WI38 (cell line): ENCODE data around the gene OR10AG1.

Source experiments
- H3K4me3 ChIP-seq: 2 replicates; pipeline ENCODE4 v1.5.1; 2011; ENCODE audit warnings: low read depth, mild to moderate bottlenecking, control low read depth, low read length
- CTCF ChIP-seq: IDR thresholded peaks from 2 replicates; pipeline ENCODE4 v1.5.1; 2012; ENCODE audit warnings: low read depth, mild to moderate bottlenecking, control low read depth, low read length

The OR10AG1 gene

GRCh38 chr11:55969845-55970244 is at the start of gene OR10AG1:
Gene OR10AG1 (minus strand): TSS chr11:55969945. CDS start chr11:55969907, 38 bp downstream.
- no peak within 1 kb of the TSS for H3K4me3 ChIP-seq
- TF ChIP-seq CTCF, result no peak

- no peak for TF ChIP-seq CTCF
- H3K4me3 ChIP-seq, result no peak overlapping the region
These were observed 44.1 kb upstream of the OR10AG1 start for GRCh38 chr11:56013805-56014204.

- H3K4me3 ChIP-seq, result no peak overlapping the region
- no peak for TF ChIP-seq CTCF
These were observed 41.0 kb upstream of the OR10AG1 start for GRCh38 chr11:56010716-56011115.

- no peak for TF ChIP-seq CTCF
- no peak within 1 kb of the TSS for H3K4me3 ChIP-seq
These were observed 24.8 kb upstream of the OR10AG1 start, which contains the start of gene OR5F1 for GRCh38 chr11:55994525-55994924. Gene OR5F1 (minus strand): TSS chr11:55994625. CDS start chr11:55994625, 0 bp downstream.

- H3K4me3 ChIP-seq, result no peak overlapping the region
- no peak for TF ChIP-seq CTCF
These were observed 1.2 kb upstream of the OR10AG1 start for GRCh38 chr11:55970935-55971334.

- no peak for TF ChIP-seq CTCF
- H3K4me3 ChIP-seq, result no peak overlapping the region
These were observed 1.8 kb downstream of the OR10AG1 start for GRCh38 chr11:55967914-55968313.

GRCh38 chr11:55966391-55966790 is 3.4 kb downstream of the OR10AG1 start:
- no peak for TF ChIP-seq CTCF
- no peak overlapping the region for H3K4me3 ChIP-seq
